Stimulated activated CD4-positive, alpha-beta T cell treated with anti-CD3 and anti-CD28 coated beads, Interleukin-15, amount 100 ng/mL, for 24 hours (primary cell): ENCODE results near the gene INO80B.
A peak's percentile ranks its signal among the peaks of the same experiment; 100 is the strongest.

ENCODE experiments used
- DNase-seq: peaks from one replicate; pipeline ENCODE4 v3.0.0-alpha.2; 2020

INO80B gene

DNA sequence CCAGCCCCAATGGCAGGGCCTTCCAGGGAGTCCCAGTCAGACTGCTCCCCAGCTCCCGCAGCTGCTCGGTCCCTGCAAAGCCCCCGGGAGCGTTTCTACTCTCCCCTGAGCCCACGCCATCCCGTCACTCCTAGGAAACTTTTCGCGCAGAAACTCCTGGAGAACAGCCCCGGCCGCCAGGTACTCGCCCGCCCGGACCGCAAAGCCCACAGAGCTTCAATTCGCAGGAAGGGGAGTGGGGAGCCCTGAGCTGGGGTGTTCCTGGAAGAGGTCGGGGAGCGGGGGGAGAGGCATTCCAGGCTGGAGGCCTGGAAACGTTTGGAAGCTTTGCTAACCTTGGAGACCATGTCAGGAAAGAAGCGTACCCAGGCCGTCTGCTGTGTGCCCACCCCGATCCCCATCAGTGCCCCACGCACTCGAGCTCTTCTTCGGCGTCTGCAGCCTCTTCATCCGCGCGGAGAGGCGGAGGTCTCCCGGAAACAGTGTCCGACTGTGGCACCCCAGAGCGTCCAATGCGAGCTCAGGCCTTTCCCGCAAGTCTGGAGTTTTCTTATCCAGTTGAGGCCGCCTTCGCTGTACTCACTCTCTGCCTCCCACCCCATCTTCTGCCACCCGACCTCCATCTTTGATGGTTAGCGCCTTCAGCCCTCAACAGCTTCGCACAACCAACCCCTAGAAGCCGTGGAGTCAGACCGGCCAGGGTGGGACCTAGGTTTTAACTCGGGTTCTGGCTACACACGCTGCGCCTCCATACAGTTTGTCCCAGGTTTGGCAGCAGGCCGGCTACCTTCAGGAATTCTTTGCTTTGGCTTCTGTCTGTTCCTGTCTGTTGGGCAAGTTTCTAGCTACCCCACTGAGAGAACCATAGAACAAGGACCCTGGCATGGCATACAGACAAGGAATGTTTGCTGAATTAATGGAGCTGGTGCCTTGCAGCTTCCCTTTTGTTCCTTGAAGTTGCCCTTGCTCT lies 48.9 kb downstream of the INO80B start:
- DNase-seq, result no peak

DNA sequence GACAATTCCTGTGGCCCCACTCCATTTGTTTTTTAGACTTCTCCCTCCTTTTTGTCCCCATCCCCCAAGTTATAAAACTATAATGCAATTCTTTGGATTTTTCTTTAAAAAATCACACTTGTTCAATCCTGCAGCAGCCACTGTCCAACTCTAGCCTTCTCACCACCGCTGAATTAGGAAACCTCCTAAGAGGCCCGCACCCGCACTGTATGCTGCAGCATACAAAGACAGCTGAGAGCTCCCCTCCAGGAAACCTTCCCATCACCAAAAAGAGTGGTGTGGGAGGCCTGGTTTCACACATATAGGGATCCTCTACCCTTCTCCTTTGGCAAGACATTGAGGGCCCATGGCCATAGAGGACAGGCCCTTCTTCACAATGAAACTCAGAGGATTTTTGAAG lies 49.7 kb downstream of the INO80B start:
- DNase-seq, result no peak

DNA sequence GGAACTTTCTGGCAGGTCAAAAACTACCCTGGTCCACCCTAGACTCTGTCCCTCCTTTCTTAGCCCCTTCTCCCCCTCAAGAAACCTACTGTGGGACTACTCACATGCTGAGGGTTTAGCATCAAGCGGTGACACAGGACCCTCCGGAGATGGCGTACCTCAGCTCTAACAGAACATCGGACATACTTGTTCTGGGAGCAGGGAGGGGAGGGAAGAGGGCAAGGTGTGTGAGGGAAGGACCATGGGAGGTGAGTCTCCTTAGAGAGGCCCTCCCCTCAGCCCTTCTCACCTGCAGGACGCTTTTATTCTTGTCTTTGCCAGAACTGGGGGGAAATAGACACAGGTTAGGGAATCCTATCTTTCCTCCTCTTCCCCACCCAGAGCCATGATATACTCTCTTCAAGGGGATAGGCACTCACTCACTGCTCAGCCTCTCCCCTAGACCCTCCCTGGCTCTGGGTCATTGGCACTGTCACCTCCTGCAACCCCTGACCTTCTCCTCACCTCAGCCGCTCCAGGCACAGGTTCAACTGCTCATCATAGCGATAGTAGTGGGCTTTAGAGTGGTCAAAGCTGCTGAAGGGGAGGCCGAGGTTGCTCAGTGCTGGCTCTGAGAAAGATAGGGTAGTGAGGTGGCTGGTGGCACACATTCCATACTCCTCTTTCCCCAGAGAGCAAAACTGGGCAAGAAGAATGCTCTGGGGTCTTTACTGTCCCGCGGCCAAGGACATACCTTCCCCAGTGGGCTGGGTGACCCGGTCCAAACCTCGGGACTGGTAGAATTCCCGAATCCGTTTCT lies 50.8 kb downstream of the INO80B start:
- no peak for DNase-seq

DNA sequence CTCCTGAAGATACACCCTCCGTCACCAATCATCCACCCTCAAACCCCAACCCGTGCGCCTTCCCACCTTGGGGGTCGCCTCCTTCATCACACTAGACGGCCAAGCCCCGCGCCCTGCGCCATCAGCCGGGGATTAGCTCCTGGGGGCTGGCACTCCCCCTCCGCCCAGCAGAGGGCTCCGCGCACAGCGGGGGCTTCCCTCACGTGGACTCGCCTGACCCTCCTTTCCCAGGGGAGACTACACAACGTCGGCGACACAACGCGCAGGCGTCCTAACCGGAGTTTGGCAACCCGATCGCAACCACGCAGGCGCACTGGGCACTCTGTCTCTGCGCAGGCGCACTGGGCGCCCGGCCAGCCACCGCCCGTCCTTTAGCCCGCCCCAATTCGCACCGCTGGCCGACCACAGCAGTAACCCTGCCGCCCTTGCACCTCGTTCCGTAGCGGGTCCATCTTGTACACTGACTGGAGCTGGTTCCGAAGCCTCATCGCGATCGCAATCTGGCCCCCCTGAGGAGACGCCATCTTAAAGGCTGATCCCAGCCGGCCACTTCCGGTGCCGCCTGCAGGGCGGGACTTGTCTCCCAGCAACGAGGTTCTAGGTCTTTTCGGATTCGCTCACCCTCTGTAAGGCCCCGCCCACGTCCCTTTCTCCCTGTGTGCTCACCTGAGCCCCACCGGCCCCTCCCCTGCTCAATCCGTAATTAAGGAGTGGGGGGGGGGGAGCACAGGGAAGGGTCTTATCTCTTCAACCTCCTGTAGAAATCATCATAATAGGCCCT lies 52.4 kb downstream of the INO80B start, which contains the start of gene PCGF1:
Gene PCGF1 (minus strand): TSS at position 551 of the 781 bp plus-strand sequence. CDS start 27 bp downstream, at position 524.
- DNase-seq, result peak; percentile 100
